H1 (cell line): ENCODE data around the gene AKR1C2.

Source experiments
- JUND ChIP-seq: IDR thresholded peaks from 2 replicates; pipeline ENCODE4 v1.6.1; 2011; ENCODE audit warnings: mild to moderate bottlenecking, improper control_type of control experiment, low read length
- RFX5 ChIP-seq: IDR thresholded peaks from 2 replicates; pipeline ENCODE4 v1.6.1; 2011; ENCODE audit warnings: low read depth, low read length, improper control_type of control experiment, borderline replicate concordance
- TF ChIP-seq, protein P1 (sequence below), 3 experiments: IDR thresholded peaks; 1 replicate in 2 of 3; 2 replicates in 1 of 3; pipeline versions ENCODE4 v1.5.1 to v1.6.1; 2011; ENCODE audit warnings: low read length in 3 of 3, mild to moderate bottlenecking in 3 of 3, inconsistent platforms in 2 of 3, low read depth in 1 of 3, moderate library complexity in 1 of 3; ENCODE audit not compliant: insufficient read depth in 1 of 3; ENCODE audit errors: control extremely low read depth in 1 of 3

DNA sequence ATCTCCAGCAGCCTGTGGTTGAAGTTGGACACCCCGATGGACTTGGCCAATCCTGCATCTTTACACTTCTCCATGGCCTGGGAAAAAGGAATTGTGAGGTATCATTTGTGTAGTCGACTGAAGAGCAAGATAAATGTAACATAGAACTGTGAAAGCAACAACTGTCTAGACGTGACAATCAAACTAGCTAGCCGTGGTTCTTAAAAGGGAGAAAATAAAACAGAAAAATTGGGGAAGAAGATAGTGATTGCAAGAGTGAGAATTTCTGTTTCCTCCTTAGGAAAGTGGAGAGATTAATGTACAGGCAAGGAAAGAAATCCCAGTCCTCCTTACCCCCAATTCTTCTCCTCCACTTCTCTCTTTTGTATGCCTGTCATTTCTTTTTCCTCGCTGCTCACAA is 5.0 kb downstream of the AKR1C2 start:
- TF ChIP-seq, protein P1, sequence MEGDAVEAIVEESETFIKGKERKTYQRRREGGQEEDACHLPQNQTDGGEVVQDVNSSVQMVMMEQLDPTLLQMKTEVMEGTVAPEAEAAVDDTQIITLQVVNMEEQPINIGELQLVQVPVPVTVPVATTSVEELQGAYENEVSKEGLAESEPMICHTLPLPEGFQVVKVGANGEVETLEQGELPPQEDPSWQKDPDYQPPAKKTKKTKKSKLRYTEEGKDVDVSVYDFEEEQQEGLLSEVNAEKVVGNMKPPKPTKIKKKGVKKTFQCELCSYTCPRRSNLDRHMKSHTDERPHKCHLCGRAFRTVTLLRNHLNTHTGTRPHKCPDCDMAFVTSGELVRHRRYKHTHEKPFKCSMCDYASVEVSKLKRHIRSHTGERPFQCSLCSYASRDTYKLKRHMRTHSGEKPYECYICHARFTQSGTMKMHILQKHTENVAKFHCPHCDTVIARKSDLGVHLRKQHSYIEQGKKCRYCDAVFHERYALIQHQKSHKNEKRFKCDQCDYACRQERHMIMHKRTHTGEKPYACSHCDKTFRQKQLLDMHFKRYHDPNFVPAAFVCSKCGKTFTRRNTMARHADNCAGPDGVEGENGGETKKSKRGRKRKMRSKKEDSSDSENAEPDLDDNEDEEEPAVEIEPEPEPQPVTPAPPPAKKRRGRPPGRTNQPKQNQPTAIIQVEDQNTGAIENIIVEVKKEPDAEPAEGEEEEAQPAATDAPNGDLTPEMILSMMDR (IDR thresholded peaks at IDR 0.05; ENCODE audit: control extremely low read depth in 1 of 3, insufficient read depth in 1 of 3, low read depth in 1 of 3, low read length in 3 of 3): no peak
- TF ChIP-seq RFX5: no peak
- no peak for TF ChIP-seq JUND
